Stimulated activated naive CD8-positive, alpha-beta T cell treated with anti-CD3 and anti-CD28 coated beads, Interleukin-15, Interleukin-2, amounts not matched to agents 100 ng/mL and 50 ng/mL, for 24 hours (primary cell): Measurements from ENCODE around the gene EXOSC7.
"Not testable (repeated sequence)": the region's sequence is repeated elsewhere in the genome, so short reads cannot be mapped to it uniquely, and the experiment has no call there.

Experiments used
- H3K27ac Mint-ChIP-seq: one replicate; pipeline ENCODE4 v1.8.0; 2021; ENCODE audit warnings: mild to moderate bottlenecking, mixed read lengths
- H3K27me3 Mint-ChIP-seq: one replicate; pipeline ENCODE4 v1.8.0; 2021; ENCODE audit warnings: mixed read lengths
- H3K36me3 Mint-ChIP-seq: one replicate; pipeline ENCODE4 v1.8.0; 2021; ENCODE audit warnings: low read depth, mixed read lengths
- H3K4me1 Mint-ChIP-seq: one replicate; pipeline ENCODE4 v1.8.0; 2021; ENCODE audit warnings: low read depth, mixed read lengths
- H3K4me3 Mint-ChIP-seq: one replicate; pipeline ENCODE4 v1.8.0; 2021; ENCODE audit warnings: mild to moderate bottlenecking, mixed read lengths
- H3K9me3 Mint-ChIP-seq: one replicate; pipeline ENCODE4 v1.8.0; 2021; ENCODE audit warnings: mixed read lengths

Gene EXOSC7

DNA sequence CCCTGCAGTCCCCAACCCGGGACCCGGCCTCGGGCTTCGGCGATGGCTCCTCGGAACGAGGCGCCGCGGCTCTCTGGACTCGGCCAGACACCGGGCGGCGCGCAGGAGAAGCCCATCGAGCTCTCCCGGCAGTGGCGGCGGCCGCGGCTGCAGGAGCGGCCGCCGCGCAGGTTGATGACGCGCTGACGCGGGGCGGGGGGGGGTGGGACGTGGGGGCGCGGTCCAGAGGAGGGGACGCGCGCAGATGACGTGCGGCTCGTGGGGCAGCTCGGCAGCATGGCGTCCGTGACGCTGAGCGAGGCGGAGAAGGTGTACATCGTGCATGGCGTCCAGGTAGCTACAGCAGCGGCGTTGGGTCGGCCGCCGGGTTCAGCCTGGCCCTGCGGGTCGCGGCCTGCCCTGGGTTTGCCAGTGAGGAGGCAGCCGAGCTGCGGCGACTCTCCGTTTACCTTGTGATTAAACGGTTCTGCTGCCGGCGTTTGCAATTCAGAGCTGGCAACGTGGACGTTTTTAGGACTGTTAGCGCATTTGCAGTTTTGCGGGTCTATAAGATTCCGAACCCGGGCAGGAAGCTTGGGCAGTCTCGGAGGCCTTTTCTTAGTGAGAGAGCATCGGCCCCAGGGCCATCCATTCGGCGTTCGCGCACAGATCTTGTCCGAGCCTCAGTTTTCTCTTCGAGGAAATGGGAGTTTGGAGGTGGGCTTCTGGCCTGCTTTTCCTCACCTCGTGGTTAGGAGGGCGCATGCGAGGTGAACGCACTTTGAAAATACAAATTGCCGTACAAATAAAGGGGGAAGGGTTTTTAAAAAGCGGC lies at the start of gene EXOSC7, which contains the start of gene ZDHHC3:
TSS of gene EXOSC7 (plus strand) at position 243 of the 814 bp plus-strand sequence. CDS start at position 277, 34 bp downstream.
TSS of gene ZDHHC3 (minus strand) at position 173 of the 814 bp plus-strand sequence. CDS start 16,738 bp downstream, outside the sequence.
- Mint-ChIP-seq H3K27ac (peak within 1 kb of the TSS; percentile 87), H3K27me3 (no peaks in the 10 kb centered on the region), H3K36me3 (peaks cover 29% of the 10 kb centered on the region), H3K4me3 (peak within 1 kb of the TSS; percentile 87), H3K9me3 (no peaks in the 10 kb centered on the region), H3K4me1 (peaks cover 67% of the 10 kb centered on the region)

DNA sequence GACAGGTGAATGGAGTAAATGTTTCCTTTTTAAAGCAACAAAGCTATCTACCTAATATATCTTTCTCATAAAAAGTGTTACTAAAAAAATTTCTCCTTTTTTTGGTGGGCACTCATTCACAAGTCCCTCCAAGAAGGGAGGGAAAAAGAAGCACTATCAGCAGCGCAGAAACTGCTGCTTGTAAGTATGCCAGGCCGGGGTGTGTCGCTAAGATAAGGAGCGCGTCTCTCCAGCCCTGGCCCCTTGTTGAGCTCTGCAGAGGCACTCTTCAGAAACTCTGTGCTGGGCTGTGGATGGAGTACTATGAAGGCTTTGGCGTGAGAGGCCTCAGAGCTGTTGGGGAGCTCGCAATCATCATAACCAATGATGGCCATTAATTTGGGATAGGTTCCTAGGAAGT lies 49.1 kb upstream of the EXOSC7 start:
- no peak overlapping the region for H3K4me3 Mint-ChIP-seq
- no peak overlapping the region for H3K27ac Mint-ChIP-seq
- peaks cover 36% of the 10 kb centered on the region for H3K36me3 Mint-ChIP-seq
- no peaks in the 10 kb centered on the region for H3K27me3 Mint-ChIP-seq
- H3K4me1 Mint-ChIP-seq = no peaks in the 10 kb centered on the region
- H3K9me3 Mint-ChIP-seq = no peaks in the 10 kb centered on the region

DNA sequence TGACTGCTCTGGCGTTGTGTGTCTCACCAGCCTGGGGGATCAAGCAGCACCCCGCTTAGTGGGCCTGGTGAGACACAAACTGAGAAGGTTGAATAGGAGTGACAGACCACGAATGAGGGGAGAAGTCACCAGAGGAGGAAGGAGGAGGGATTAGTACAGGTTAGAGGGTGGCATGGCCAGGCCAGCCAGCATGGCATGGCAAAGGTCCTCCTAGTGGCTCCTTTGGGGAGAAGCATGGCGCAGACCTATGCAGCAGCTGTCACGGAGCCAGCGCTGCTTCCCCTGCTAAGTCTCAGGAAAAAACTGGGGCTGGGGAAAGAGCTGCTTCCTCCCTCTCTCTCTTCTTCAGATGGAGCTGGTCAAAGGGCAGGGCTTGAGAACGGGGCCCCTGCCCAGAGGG lies 48.7 kb upstream of the EXOSC7 start:
- no peak overlapping the region for H3K27ac Mint-ChIP-seq
- H3K36me3 Mint-ChIP-seq = peaks cover 32% of the 10 kb centered on the region
- H3K9me3 Mint-ChIP-seq = no peaks in the 10 kb centered on the region
- no peaks in the 10 kb centered on the region for H3K27me3 Mint-ChIP-seq
- no peaks in the 10 kb centered on the region for H3K4me1 Mint-ChIP-seq
- no peak overlapping the region for H3K4me3 Mint-ChIP-seq

DNA sequence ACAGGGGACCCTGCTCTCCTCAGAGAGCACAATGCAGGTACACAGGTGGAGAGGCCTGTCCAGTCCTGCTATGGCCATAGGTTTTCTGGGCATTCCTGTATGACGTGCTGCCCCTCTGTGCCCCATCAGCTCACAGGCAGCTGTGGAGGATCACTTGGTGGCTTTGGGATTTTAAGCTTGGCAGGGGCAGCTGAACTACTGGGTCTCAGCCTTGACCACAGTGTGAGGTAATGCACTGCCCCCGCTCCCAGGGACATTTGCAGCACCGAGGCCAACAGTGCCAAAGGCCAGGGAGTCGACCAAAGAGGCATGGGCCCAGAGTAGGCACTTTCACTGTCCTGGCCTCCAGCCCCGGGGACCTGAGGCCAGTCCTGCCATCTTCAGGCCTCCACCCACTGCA lies 46.3 kb upstream of the EXOSC7 start:
- Mint-ChIP-seq H3K27me3 (no peaks in the 10 kb centered on the region), H3K4me1 (no peaks in the 10 kb centered on the region), H3K27ac (no peak overlapping the region)

DNA sequence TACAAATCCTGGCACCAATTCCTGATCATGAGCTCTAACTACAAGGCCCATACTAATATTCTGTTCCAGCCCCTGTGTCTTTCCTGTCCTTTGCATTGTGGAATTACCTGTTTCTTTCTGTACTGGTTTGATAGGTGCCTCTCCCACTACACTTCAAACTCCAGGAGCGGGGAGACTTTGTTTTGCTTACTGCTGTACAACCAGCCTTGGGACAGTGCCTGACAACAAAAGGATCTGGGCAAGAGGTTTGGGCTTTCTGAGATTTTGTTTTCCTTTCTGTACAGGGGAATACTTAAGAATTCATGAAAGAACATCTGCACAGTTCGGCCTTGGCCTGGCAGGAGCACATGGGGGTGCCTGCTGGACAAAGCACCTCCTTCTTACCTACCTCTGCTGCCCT lies 45.1 kb upstream of the EXOSC7 start:
- Mint-ChIP-seq H3K4me1 (no peaks in the 10 kb centered on the region), H3K27me3 (no peaks in the 10 kb centered on the region), H3K27ac (no peak overlapping the region), H3K4me3 (no peak overlapping the region), H3K36me3 (peaks cover 28% of the 10 kb centered on the region), H3K9me3 (no peaks in the 10 kb centered on the region)

More for the DNA sequence above, 46.3 kb upstream of the EXOSC7 start:
- no peaks in the 10 kb centered on the region for H3K9me3 Mint-ChIP-seq
- no peak overlapping the region for H3K4me3 Mint-ChIP-seq
- H3K36me3 Mint-ChIP-seq = peaks cover 39% of the 10 kb centered on the region

DNA sequence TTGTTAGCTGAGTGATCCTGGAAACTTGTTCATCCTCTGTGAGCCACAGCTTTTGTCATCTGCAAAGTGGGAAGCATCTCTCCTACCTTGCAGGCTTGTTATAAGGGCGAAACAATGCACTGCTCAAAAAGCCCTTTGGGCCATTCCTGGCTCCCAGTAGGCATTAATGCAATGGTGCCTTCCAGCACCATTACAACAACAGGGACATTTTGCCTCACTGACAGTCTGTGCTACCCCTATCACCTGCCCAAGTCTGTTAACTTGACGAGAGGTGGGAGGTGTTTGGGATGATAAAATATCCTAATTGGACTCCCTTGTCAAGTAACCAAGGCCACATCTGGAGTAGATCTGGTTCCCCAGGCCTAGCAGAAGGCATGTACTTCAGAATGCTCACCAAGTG lies 44.3 kb upstream of the EXOSC7 start:
- Mint-ChIP-seq H3K27me3 (no peaks in the 10 kb centered on the region), H3K4me3 (no peak overlapping the region), H3K9me3 (no peaks in the 10 kb centered on the region), H3K4me1 (no peaks in the 10 kb centered on the region), H3K36me3 (peaks cover 24% of the 10 kb centered on the region), H3K27ac (no peak overlapping the region)

DNA sequence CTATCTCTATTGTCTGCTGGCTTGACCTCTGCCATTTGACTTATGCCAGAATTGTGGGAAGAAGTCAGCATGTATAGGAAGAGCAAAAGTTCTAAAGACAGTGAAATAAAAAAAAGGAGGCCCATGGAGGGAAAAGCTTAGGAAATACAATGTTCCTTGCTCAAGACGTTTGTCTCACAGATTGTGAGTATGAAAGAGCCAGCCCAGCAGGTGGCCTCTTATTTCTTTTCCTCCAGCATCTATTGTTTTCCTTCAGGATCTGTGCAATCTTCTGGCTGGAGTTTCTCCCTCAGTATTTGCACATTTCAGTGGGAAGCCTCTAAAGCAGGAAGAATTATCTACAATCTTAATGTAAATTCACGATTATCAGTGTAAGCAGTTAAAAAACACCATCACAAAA lies 43.8 kb upstream of the EXOSC7 start:
- H3K27ac Mint-ChIP-seq = no peak overlapping the region
- peaks cover 19% of the 10 kb centered on the region for H3K36me3 Mint-ChIP-seq
- no peaks in the 10 kb centered on the region for H3K4me1 Mint-ChIP-seq
- no peaks in the 10 kb centered on the region for H3K9me3 Mint-ChIP-seq
- no peak overlapping the region for H3K4me3 Mint-ChIP-seq
- no peaks in the 10 kb centered on the region for H3K27me3 Mint-ChIP-seq

DNA sequence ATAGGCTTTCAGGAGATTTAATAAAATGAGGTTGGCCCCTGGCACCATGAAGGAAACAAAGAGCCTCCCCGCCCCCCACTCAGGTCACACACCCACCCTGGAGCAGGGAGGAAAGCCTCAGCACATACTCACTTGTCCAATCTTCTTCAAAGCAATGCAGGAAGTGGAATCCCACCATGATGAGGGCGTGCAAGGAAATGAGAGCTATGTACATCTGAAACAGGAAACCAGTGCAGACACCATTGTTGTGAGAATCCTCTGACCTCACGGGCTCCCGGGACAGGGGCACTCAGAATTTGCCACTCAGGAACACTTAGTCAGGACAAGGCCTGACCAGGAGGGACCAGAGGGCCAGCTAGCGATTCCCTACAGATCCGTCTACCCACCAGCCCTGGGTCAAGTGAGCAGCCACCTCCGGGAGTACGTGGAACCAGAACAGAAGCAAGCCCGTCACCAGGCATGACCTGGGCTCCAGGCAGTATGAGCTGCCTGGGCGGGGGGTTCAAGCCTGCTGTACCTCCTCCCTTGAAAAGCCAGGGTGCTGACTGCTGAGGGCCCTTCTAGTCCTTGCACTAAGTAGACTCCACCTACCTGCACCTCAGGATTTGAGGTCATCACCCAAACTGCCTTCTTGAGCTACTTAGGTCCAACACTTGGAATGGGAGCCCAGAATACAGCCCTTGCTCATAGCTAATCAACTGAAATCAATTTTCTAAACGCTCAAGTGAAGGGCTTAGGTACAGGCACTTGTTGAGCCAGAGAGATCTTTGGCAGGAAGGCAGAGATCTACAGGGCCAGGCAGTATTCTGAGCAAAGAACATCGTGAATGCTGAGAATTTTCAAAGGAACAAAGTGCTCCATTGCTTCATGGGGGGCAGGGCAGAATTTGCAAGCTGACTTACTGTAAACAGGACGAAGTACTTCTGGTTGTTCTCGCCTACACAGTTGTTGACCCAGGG lies 42.8 kb upstream of the EXOSC7 start:
- Mint-ChIP-seq H3K36me3 (peaks cover 22% of the 10 kb centered on the region), H3K27me3 (no peaks in the 10 kb centered on the region), H3K27ac (peak overlapping the region; percentile 45), H3K4me1 (no peaks in the 10 kb centered on the region), H3K9me3 (no peaks in the 10 kb centered on the region), H3K4me3 (no peak overlapping the region)

DNA sequence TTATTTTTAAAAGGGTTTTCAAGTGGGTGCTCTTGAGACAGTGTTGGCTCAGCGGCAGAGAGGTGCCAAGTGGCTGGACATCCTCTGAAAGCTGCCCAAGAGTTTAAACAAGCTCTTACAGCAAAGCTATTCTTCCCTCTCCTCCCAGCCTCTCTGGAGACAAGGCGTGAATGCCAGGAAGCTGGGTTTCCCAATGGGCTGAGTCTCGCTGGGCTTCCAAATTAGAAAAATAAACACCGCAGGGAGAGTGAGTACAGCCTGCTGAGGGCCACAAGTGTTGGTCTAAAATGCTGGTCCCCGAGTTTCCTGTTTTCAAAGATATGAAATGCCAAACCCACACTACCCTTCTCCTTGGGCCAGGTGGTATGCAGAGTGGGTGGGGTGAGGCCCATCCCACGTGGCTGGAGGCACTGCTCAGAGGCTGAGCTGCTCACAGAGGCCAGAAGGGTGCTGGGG lies 36.4 kb upstream of the EXOSC7 start:
- no peaks in the 10 kb centered on the region for H3K27me3 Mint-ChIP-seq
- H3K4me3 Mint-ChIP-seq = no peak overlapping the region
- H3K4me1 Mint-ChIP-seq = no peaks in the 10 kb centered on the region
- H3K9me3 Mint-ChIP-seq = no peaks in the 10 kb centered on the region
- peaks cover 32% of the 10 kb centered on the region for H3K36me3 Mint-ChIP-seq
- no peak overlapping the region for H3K27ac Mint-ChIP-seq

DNA sequence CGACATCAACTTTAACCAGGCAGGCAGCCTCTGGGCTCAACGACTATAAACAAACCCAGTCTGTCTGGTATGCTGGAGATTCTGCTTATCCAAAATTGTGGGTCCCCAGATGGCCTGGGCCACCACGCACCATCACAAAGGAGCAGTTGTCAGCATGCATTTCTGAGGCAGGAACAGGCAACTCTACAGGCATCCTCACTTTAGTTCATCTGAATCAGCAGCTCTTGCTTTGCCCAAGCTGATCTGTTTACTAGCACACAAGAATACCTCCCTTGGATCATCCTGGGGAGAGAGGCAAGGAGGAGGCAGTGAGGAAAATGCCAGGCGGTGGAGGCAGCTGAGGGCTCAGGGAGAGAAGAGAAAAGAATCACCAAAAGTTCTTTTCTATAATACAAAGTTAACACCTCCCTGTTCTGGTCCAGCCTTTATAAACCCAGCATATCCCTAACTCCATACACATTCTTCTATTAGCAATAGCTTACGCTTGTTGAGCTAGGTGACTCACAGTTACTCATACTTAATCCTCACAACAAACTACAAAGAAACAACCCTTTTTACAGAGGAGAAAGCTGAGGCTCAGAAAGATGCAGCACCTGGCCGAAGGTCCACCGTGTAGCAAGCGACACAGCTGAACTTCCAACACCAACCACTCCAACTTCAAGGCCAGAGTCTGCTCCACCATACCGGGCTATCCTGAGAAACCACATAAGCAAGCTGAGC lies 33.7 kb upstream of the EXOSC7 start:
- H3K27me3 Mint-ChIP-seq = no peaks in the 10 kb centered on the region
- H3K4me1 Mint-ChIP-seq = no peaks in the 10 kb centered on the region
- H3K36me3 Mint-ChIP-seq = peaks cover 45% of the 10 kb centered on the region

DNA sequence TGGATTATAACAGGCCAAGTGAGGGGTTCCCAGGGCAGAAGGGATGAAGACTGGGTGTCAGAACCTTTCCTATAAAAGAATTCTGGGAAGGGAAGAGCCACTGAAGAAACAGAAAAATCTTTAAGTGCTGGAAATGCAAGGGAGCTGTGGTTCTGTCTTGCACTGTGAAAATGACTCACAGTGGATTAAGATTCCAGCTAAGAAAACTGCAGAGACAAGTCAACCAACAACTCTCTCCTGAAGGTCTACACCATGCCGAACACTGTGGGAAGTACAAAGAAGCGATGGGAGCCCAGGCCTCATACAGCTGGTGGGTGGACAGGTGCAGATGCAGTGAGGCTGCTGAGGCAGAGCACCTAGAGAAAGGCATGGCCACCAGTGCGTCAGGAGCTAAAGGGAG lies 27.8 kb upstream of the EXOSC7 start:
- Mint-ChIP-seq H3K27me3 (no peaks in the 10 kb centered on the region), H3K9me3 (no peaks in the 10 kb centered on the region), H3K27ac (no peak overlapping the region), H3K4me1 (no peaks in the 10 kb centered on the region), H3K4me3 (no peak overlapping the region), H3K36me3 (peaks cover 20% of the 10 kb centered on the region)

More for the DNA sequence above, 33.7 kb upstream of the EXOSC7 start:
- Mint-ChIP-seq H3K4me3 (no peak overlapping the region), H3K27ac (no peak overlapping the region), H3K9me3 (no peaks in the 10 kb centered on the region)

DNA sequence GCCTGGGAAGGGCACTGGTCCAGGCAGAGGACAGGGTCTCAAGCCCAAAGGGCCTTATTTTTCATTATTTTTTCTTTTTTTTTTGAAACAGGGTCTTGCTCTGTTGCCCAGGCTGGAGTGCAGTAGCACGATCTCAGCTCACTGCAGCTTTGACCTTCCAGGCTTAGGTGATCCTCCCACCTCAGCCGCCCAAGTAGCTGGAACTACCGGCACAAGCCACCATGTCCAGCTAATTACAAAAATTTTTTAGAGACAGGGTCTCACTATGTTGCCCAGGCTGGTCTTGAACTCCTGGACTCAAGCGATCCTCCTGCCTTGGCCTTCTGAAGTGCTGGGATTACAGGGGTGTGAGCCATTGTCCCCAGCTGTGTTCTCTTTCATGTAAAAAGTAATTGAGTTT lies 26.3 kb upstream of the EXOSC7 start:
- H3K4me3 Mint-ChIP-seq, H3K27me3 Mint-ChIP-seq, H3K9me3 Mint-ChIP-seq, H3K4me1 Mint-ChIP-seq, H3K27ac Mint-ChIP-seq: not testable (repeated sequence)
- H3K36me3 Mint-ChIP-seq = peaks cover 16% of the 10 kb centered on the region

DNA sequence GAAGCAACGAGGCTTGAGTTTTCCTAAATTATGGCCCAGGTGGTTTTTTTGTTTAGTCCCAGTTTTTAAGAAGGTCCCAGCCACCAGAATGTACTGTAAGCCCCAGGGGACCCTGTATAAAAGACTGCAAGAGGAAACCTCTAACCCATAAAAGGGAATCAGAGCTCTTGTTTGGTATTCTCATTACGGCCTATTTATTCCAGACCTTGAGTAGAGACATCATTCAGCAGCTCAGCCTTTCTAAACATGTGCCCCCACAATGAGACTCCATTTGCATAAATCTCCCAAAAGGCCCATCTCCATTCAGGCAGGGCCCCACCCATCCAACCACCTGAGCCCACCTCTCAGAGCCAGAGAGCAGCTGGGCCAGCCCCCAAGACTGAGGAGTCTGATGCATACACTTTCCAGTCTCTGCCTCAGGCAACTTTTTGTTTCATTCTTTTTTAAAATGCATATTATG lies 25.7 kb upstream of the EXOSC7 start:
- peaks cover 11% of the 10 kb centered on the region for H3K36me3 Mint-ChIP-seq
- no peaks in the 10 kb centered on the region for H3K27me3 Mint-ChIP-seq
- H3K9me3 Mint-ChIP-seq = no peaks in the 10 kb centered on the region
- H3K27ac Mint-ChIP-seq = no peak overlapping the region
- H3K4me1 Mint-ChIP-seq = no peaks in the 10 kb centered on the region
- no peak overlapping the region for H3K4me3 Mint-ChIP-seq

DNA sequence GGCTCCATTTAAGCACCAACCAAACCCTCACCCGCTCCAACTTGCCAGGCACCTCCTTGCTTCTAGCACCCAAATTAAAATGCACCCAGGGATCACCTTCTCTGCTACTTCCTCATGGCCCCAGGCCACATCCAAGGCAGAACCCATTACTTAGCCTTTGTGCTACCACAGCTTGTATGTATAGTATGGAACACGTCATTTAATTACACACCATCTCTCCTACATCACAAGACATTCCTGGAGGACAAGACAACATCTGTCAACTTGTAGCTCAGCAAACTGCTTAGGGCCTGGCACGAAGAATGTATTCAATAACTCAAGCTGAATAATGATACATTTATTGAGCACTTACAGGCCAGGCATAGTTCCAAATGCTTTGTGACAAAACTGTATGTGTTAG lies 23.4 kb upstream of the EXOSC7 start:
- Mint-ChIP-seq H3K27me3 (no peaks in the 10 kb centered on the region), H3K4me1 (peaks cover 3% of the 10 kb centered on the region), H3K27ac (no peak overlapping the region), H3K9me3 (no peaks in the 10 kb centered on the region), H3K36me3 (peaks cover 8% of the 10 kb centered on the region), H3K4me3 (no peak overlapping the region)
